SIG-M5 treated with dmso at 0.1 percent for 504 hours (cell line): ENCODE data around the gene THBS2.
"Not testable (repeated sequence)": the region's sequence is repeated elsewhere in the genome, so short reads cannot be mapped to it uniquely, and the experiment has no call there.

Experiments
- DNase-seq: peaks from one replicate; lab custom pipeline; 2025; ENCODE audit not compliant: unreplicated experiment; lab: John Stamatoyannopoulos, UW

Gene THBS2

DNA sequence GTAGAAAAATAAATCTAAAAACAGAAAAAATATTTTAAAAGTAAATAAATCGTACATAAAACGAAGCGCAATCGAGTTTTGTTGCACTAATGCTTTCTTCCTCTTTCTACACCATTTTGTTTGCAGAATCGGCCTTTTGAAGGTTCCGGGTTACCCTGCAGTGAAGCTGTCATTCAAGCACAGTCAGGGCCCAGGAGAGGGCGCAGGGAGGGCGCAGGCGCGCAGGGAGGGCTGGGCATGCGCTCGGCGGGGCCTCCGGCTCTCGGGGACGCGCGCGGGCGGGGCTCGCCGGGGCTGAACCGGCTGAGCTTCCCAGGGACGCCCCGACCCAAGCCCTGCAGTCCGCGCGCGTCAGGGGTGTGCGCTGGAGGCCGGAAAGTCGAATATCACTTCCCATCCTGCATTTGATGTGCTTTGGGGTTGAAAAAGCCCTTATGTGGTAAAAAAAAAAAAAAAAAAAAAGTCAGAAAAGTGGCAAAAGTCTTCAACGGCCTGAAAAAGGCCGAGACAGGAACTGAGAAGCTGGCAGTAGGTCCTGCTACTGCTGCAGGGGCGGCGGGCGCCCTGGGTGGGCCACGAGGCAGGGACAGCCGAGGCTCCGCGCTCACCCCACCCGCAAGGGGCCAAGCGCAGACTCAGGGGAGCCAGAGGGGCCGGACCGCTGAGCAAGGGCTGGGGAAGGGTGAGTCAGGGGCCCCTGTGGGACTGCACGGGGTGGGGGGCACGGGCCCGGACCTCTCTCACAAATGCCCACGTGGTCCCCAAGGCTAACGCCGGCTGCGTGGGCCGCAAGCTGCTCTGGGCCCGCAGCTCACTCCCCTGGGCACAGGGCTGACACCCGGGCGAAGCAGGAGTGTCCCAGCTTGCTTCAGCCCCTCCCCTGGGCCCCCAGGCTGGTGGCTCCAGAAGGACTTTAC is 40.5 kb downstream of the THBS2 start:
- peak; percentile 95 for DNase-seq

DNA sequence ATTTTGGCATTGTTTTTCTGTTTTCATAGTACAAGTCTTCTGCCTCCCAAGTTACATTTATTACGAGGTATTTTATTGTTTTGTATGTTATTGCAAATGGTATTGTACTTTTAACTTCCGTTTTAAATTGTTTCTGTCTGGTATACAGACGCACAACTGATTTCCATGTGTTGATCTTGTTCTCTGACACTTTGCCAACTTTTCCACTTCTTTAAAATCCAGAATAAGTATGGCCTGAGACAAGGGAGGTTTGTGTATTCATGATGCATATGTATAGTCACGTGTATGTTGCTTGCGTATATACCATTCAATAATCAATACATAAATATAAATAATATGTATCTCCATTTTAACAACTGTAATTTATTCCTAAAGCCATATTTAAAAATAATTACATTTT is 41.2 kb downstream of the THBS2 start:
- DNase-seq: no peak

DNA sequence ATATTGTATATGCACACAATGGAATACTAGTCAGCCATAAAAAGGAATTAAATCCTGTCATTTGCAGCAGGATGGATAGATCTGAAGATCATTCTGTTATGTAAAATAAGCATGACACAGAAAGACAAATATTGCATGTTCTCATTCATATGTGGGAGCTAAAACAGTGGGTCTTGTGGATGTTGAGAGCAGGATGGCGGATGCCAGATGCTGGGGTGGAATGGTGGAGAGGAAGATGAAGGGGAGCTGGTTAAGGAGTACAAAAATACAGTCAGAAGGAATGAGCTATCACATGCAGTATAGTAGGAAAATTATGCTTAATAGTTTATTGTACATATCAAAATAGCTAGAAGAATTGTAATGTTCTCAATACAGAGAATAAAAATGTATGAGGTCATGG is 41.8 kb downstream of the THBS2 start:
- DNase-seq: no peak

DNA sequence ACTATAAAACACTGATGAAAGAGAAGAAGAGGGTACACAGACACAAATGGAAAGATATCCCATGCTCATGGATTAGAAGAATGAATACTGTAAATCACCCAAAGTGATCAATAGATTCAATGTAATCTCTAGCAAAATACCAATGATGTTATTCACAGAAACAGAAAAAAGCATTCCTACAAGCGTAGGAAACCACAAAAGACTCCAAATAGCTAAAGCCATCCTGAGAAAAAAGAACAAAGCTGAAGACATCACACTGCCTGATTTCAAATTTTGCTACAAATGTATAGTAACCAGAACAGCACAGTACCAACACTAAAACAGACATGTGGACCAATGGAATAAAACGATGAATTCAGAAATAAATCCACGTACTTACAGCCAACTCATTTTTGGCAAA is 43.0 kb downstream of the THBS2 start:
- no peak for DNase-seq

DNA sequence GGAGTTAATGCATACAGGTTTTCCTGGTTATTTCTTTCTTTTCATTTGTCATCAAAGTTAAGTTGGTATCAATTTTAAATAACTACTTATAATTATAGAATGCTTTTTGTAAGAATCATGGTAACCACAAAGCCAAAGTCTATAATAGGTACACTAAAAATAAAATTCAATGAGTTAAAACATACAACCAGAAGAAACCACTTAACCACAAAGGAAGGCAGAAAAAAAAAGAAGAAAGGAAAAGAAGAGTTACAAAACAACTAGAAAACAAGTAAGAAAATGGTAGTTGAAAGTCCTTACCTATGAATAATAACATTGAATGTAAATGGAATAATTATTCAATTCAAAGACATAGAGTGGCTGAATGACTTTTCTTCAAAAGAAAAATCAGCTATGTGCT is 45.6 kb downstream of the THBS2 start:
- DNase-seq: peak; percentile 73

DNA sequence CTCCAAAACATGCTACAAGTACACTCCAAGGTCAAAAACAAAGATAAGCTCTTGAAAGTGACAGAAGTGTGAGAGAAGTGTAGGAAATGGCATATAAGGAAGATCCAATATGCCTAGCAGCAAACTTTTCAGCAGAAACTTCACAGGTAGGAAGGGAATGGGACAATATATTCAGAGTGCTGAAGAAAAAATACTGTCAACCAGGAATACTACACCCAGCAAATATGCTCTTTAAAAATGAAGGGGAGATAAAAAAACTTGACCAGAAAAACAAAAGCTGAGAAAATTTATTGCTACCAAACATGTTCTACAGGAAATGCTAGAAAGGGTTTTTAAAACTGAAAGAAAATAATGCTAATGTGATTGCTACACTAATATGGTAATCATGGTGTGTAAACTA is 46.2 kb downstream of the THBS2 start:
- DNase-seq: no peak

DNA sequence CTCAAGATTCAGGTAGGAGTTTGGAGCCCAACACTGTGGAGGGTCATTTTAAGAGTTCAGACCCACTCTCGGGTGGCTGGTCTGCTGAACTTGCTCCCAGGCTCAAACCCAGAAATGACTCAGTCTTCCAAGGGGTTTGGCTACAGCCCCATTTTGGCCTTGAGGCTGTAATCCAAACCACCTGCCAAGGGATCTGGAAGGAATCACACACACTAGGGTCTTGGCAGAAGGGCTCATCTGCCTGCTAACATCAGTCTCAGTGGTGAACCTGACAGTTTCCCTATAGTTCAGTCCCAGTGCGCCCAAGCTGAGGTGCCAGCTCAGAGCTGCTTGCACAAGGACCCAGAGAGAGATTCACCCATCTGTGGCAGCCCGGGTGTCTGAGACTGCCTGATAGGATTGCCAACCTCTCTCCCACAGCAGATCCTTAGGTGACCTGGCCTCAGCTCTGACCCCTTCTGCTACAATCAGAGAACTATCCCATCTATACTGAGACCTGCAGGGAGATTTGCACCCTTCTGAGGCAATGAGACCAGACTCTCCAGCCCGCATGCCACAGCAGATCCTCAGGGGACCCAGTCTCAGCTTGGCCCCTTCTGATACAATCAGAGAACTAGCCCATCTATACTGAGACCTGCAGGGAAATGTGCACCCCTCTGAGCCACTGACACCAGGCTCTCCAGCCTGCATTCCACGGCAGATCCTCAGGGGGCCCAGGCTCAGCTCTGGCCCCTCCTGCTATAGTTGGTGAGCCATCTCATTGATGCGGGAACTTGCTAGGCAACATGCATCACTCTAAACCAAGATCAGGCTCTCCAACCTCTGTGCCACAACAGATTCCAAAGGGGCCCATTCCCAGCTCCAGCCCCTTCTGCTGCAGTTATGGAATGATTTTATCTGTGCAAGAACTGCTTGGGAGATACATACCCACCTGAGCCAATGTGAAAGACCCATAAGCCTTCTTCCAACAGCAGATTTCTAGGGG is 48.2 kb downstream of the THBS2 start:
- DNase-seq: no peak

DNA sequence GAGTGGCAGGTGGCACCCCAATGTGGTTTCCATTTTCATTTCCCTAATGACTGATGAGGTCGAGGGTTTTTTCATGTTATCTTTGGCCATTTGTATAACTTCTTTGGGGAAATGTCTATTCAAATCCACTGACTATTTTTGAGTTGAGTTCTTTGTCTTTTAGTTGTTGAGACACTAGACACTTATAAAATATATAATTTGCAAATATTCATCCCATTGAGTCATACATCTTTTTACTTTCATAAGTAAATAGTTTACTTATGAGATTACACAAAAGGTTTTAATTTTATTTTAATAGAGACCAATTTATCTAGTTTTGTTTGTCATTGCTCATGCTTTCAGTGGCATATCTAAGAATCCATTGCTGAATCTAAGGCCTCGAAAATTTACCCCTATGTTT is 49.5 kb downstream of the THBS2 start:
- no peak for DNase-seq

DNA sequence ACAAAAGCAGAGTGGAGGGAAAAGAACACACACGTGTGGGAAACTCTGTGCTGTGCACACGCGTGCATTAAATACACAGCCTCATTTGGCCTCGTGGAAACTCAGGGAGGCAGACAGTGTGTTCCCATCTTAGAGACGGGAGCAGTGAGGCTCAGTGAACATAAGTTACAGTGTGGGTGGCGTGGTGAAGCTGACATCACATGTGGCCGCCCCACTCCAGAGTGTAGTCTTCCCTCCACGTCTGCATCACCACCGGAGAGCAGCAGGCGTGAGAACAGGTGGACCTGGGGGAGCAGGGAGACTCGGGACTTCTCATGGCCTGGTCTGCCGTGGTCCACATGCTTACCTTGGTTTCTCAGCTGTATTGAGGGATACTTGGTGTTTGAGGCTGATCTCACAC is 51.7 kb downstream of the THBS2 start:
- no peak for DNase-seq

DNA sequence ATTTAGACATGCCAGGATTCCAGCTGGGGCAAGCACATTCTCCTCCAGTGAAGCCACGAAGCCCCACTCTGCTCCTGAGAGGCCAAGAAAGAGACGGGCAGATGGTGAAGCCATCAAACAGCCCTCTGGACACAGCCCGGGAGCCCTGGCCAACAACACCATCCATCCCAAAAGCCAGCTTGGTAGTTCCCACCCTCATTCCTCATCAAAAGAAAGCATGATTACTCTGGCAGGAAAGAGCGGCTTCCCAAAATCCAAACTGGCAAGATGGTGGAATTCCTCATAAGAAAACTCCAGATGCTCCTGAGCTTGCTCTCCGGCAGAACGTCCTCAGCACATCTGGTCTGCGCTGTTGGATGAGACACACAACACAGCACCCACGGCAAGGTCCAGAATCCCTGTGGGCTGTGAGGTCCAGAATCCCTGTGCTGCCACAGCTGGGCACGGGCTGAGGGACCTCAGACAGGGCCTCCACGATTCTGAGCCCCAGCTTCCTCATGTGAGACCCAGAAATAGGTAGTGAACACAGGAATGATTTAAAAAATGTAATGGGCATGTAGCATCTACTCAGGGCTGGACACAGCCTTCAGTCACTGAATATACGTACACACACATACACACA is 52.6 kb downstream of the THBS2 start:
- DNase-seq: no peak

DNA sequence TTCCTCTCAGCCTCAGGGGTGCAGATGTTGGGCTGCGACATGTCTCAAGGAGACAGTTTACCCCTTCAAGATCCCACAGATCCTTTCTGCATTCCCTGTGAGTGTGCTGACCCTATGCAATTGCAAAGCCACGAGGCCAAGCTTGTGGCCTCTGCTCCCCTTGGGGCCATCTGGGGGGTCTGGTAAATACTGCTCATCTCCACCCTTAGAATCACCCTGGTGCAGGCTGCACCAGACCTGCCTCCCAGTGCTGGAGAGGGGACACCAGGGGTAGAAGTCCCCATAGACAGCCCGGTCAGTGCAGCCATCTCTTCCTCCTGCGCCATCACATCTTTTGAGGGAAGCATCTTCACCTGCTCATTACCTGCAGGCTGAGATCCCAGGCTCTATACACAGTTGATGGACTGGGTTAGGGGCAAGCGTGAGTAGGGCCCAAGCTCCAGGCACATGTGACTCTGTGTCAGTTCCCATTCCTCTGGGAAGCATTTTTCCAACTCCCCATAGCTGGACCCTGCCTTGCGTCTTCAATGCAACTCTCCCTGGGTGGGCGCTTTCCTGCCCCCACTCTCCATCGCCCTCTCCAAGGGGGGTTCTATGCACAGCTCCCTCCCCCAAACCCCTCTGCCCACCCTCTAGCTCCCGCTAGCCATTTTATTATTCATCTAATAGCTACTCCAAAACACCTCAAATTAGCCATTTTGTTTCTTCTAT is 53.9 kb downstream of the THBS2 start:
- DNase-seq: no peak

DNA sequence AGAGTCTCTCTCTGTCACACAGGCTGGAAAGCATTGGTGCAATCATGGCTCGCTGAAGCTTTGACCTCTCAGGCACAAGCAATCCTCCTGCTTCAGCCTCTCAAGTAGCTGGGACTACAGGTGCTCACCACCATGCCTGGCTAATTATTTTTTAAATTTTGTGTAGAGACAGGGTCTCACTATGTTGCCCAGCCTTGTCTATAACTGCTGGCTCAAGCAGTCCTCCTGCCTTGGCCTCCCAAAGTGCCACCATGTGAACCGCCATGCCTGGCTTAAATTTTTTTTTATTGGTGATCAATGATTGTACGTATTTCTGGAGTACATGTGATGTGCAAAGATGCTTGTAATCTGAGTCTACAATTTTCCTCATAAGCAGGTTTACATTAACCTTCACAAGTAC is 54.8 kb downstream of the THBS2 start:
- DNase-seq: no peak

DNA sequence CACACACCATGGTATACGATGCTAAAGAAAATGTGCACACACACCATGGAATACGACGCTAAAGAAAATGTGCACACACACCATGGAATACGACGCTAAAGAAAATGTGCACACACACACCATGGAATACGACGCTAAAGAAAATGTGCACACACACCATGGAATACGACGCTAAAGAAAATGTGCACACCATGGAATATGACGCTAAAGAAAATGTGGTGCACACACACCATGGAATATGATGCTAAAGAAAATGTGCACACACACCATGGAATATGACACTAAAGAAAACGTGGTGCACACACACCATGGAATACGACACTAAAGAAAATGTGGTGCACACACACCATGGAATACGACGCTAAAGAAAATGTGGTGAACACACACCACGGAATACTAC is 55.7 kb downstream of the THBS2 start:
- DNase-seq: not testable (repeated sequence)

DNA sequence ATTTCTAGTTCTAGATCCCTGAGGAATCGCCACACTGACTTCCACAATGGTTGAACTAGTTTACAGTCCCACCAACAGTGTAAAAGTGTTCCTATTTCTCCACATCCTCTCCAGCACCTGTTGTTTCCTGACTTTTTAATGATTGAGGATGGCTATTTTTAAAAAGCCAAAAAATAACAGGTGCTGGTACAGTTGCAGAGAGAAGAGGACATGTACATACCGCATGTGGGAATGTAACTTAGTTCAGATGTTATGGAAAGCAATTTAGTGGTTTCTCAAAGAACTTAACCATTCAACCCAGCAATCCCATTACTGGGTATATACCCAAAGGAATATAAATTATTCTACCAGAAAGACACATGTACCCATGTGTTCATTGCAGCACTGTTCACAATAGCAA is 57.4 kb downstream of the THBS2 start:
- DNase-seq: not testable (repeated sequence)

DNA sequence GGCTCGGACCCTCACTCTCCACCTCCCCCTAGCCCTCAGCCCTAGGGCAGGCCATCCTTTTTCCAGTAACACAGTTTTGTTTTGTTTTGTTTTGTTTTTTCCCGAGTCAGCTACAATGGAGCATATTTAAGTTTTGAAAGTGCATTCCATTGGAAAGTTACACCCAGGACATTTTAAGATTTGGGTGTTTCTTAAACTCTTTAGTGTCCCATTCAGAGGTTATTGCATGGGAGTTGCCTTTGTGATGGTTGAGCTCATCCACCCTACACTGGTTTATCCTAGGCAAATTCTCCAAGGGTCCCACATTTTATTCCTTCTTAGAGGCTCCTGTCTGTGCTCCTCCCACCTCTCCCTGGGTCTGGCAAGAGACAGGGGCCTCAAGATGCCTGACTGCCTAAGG is 58.9 kb downstream of the THBS2 start:
- DNase-seq: no peak

DNA sequence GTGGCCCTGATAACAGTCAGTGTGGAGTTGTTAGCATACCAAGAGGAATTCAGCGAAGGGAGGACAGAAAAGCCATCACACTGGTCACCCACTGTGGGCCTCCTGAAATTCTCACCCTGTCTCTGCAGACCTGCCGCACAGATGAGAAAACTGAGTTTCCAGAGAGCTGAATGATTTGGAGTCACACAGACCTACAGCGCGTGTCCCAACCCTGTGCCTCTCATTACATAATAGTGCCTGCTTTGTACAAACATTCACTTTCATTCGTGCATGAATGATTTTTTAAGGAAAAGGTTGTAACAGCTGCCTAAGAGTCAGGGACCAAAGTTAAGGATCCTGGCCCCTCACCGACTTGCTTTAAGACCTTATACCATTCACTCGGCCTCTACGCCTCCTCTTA is 62.7 kb downstream of the THBS2 start:
- DNase-seq: no peak

DNA sequence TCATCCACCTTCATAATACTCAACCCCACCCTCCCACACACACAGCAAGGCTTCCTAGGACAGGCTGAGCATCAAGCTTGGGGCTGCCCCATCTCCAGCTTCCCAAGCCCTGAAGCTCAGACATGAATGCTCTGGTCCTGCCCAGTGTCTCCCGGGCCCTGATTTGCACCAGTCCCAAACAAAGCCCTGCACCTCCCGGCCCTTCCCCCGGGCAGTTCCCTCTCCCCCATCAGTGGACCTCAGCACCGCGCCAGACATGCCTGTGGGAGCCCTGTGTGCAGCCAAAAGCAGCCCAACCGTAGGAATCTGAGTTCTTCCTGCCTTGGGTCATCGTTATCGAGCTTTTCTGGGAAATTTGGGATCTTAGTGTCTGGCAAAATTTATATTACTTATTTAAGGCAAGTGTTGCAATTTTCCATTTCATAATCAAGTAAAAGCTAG is 63.5 kb downstream of the THBS2 start:
- DNase-seq: no peak

DNA sequence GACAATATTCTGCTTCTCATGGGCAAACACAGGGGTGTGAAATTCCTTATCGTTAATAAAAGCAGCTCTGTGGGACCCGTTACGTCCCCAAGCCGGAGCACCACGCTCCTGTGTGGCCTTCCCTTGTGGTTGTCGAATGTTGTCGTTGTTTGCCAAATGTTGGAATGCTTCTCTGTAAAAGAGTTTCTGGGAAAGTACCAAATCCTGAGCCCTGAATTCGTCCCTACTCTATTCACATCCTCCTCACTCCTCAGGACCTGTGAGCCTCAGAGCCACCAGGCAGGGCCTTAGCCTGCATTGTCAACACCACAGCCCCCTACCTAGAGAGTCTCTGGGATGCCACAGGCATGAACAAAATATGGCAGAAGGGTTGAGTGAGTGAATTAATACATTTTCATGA is 64.0 kb downstream of the THBS2 start:
- no peak for DNase-seq

DNA sequence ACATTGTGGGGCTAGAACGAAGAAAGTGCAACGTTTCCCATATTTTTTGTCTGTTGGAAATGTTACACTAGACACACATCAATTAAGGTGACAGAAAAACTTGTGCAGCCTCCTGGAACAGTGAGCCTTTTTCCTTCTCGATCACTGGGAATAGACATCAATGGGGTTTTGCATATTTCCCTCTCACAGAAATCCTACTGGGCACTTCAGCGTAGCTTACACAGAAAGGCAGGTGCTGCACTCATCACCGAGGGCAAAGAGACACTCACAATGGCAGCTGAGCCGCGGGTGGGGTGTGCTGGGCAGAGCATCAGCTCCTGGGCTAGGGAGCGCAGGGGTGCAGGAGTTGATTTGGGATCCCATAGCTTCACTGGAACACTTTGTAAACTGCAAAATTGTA is 64.5 kb downstream of the THBS2 start:
- DNase-seq: no peak

DNA sequence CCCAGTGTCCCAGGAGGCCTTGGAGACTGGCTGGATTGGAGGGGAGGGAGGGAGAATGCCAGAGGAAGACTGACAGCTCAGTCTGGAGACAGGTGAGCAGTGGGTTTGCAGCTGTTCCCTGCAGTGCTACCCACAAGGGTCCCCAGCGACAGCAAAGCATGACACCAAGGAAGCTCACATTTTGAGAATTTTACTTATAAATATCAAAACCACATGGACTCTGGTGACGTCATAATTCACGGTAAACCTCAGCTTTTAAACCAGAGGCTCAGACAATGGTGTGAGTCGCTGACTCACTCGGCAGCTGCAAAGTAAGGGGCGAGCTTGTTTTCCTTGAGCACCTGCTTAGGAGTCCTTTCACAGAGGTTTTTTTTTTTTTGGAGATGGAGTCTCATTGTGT is 65.2 kb downstream of the THBS2 start:
- DNase-seq: no peak

DNA sequence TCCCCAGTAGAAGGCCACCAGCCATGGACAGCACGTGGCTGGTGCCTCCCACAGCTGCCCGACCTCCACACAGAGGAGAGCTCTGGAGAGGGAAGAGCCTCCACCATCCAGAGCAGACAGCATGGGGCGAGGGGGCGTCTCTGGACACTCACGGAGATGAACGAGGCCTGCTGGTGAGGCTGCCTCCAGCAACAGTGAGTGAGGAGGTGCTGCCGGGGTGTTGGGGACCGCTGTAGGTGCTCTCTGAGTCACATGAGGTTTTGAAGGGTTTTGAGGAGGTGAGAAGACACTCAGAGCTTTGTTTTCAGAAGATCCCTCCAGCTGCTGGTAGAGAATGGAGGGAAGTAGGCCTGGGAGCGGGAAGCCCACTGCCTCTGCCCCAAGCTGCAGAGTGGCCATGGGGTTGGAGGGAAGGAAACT is 65.6 kb downstream of the THBS2 start:
- no peak for DNase-seq
